HG03045 (cell line): ENCODE data around the gene CXXC5.

ENCODE experiments used
- ATAC-seq: cut with Tn5 transposase; IDR thresholded peaks from one replicate; pipeline ENCODE4 v1.9.1; 2021; ENCODE audit warnings: mild to moderate bottlenecking, moderate library complexity; ENCODE audit not compliant: unreplicated experiment

The CXXC5 gene

GRCh38 chr5:139690803-139691629, 42.9 kb downstream of the CXXC5 start:
- ATAC-seq, result no peak

GRCh38 chr5:139692148-139692547, 44.0 kb downstream of the CXXC5 start:
- no peak for ATAC-seq

GRCh38 chr5:139692679-139693308, 44.6 kb downstream of the CXXC5 start:
- no peak for ATAC-seq

GRCh38 chr5:139693676-139694364, 45.7 kb downstream of the CXXC5 start:
- ATAC-seq, result no peak

GRCh38 chr5:139694556-139695177, 46.5 kb downstream of the CXXC5 start:
- ATAC-seq, result no peak

GRCh38 chr5:139695178-139695573, 47.0 kb downstream of the CXXC5 start:
- ATAC-seq, result no peak

- no peak for ATAC-seq
Observed at GRCh38 chr5:139696167-139696893, 48.2 kb downstream of the CXXC5 start.

- no peak for ATAC-seq
Observed at GRCh38 chr5:139696894-139697658, 48.9 kb downstream of the CXXC5 start.

GRCh38 chr5:139698490-139699146, 50.5 kb downstream of the CXXC5 start:
- ATAC-seq, result no peak

- no peak for ATAC-seq
Observed at GRCh38 chr5:139699351-139699750, 51.2 kb downstream of the CXXC5 start.

GRCh38 chr5:139700711-139701055, 52.5 kb downstream of the CXXC5 start:
- no peak for ATAC-seq

GRCh38 chr5:139701056-139701741, 53.0 kb downstream of the CXXC5 start:
- ATAC-seq, result no peak

GRCh38 chr5:139702548-139702947, 54.4 kb downstream of the CXXC5 start:
- no peak for ATAC-seq

GRCh38 chr5:139704748-139705147, 56.6 kb downstream of the CXXC5 start:
- ATAC-seq, result no peak

GRCh38 chr5:139705191-139705590, 57.0 kb downstream of the CXXC5 start:
- ATAC-seq, result no peak

- no peak for ATAC-seq
Observed at GRCh38 chr5:139705655-139706587, 57.8 kb downstream of the CXXC5 start.

GRCh38 chr5:139707445-139708003, 59.4 kb downstream of the CXXC5 start:
- no peak for ATAC-seq

GRCh38 chr5:139708434-139708861, 60.3 kb downstream of the CXXC5 start:
- no peak for ATAC-seq
